Measurements from ENCODE around the gene COPZ2. TPM values are rescaled to one million over a fixed set of nuclear protein-coding genes. Genes with fewer than 3 reads are reported as not detected.
"Not testable (repeated sequence)": the region's sequence is repeated elsewhere in the genome, so short reads cannot be mapped to it uniquely, and the experiment has no call there.

COPZ2 gene
- total RNA-seq, 1 experiment from 2014 or later: 0.32 TPM

GRCh38 chr17:48012654-48013053, 24.9 kb downstream of the COPZ2 start:
- Histone ChIP-seq H3K4me3 (no peak overlapping the region), H3K27me3 (no peaks in the 10 kb centered on the region), H3K9me3 (replicated peaks) (no peaks in the 10 kb centered on the region), H3K4me1 (peaks cover 22% of the 10 kb centered on the region), H3K27ac (no peak overlapping the region), H3K36me3 (no peaks in the 10 kb centered on the region)
- no peak for DNase-seq

- peak; percentile 68 to 75 for DNase-seq
- H3K36me3 ChIP-seq: no peaks in the 10 kb centered on the region
- peak overlapping the region; percentile 11; the same call in 1 of the 2 replicates for H3K27ac ChIP-seq
- no peaks in the 10 kb centered on the region for H3K9me3 ChIP-seq (replicated peaks)
- peak overlapping the region; percentile 53 for H3K4me3 ChIP-seq
- H3K4me1 ChIP-seq: peaks cover 22% of the 10 kb centered on the region
- no peaks in the 10 kb centered on the region for H3K27me3 ChIP-seq
Observed at GRCh38 chr17:48012151-48012520, 25.5 kb downstream of the COPZ2 start.

- DNase-seq: peak; percentile 59 to 74
- Histone ChIP-seq H3K4me3 (peak overlapping the region; percentile 53), H3K9me3 (replicated peaks) (no peaks in the 10 kb centered on the region), H3K4me1 (peaks cover 21% of the 10 kb centered on the region), H3K27ac (peak overlapping the region; percentile 11; the same call in 1 of the 2 replicates), H3K27me3 (no peaks in the 10 kb centered on the region), H3K36me3 (no peaks in the 10 kb centered on the region)
Observed at GRCh38 chr17:48011405-48012150, 26.0 kb downstream of the COPZ2 start.

GRCh38 chr17:48010193-48010592, 27.4 kb downstream of the COPZ2 start:
- H3K27ac ChIP-seq: no peak overlapping the region

GRCh38 chr17:48006936-48007709, 30.5 kb downstream of the COPZ2 start:
- no peak for DNase-seq
- Histone ChIP-seq H3K4me1 (peaks cover 41% of the 10 kb centered on the region), H3K9me3 (replicated peaks) (no peaks in the 10 kb centered on the region), H3K36me3 (no peaks in the 10 kb centered on the region), H3K27ac (no peak overlapping the region), H3K27me3 (no peaks in the 10 kb centered on the region), H3K4me3 (no peak overlapping the region)

More at GRCh38 chr17:48010193-48010592, 27.4 kb downstream of the COPZ2 start:
- Histone ChIP-seq H3K4me1 (peaks cover 28% of the 10 kb centered on the region), H3K27me3 (no peaks in the 10 kb centered on the region), H3K4me3 (no peak overlapping the region), H3K36me3 (no peaks in the 10 kb centered on the region), H3K9me3 (replicated peaks) (no peaks in the 10 kb centered on the region)
- no peak for DNase-seq

- no peak overlapping the region for H3K27ac ChIP-seq
- H3K9me3 ChIP-seq (replicated peaks): no peaks in the 10 kb centered on the region
- H3K4me3 ChIP-seq: no peak overlapping the region
- H3K36me3 ChIP-seq: no peaks in the 10 kb centered on the region
- H3K27me3 ChIP-seq: no peaks in the 10 kb centered on the region
- DNase-seq: no peak
- peaks cover 50% of the 10 kb centered on the region for H3K4me1 ChIP-seq
Observed at GRCh38 chr17:48004983-48005382, 32.6 kb downstream of the COPZ2 start.

GRCh38 chr17:48003417-48004151, 34.0 kb downstream of the COPZ2 start:
- peak overlapping the region; percentile 98 for H3K27ac ChIP-seq
- H3K36me3 ChIP-seq: no peaks in the 10 kb centered on the region
- H3K4me3 ChIP-seq: no peak overlapping the region
- H3K4me1 ChIP-seq: peaks cover 50% of the 10 kb centered on the region
- no peaks in the 10 kb centered on the region for H3K9me3 ChIP-seq (replicated peaks)
- peak; percentile 58 to 75 for DNase-seq
- no peaks in the 10 kb centered on the region for H3K27me3 ChIP-seq

- no peaks in the 10 kb centered on the region for H3K27me3 ChIP-seq
- peak overlapping the region; percentile 98 for H3K27ac ChIP-seq
- H3K36me3 ChIP-seq: no peaks in the 10 kb centered on the region
- no peaks in the 10 kb centered on the region for H3K9me3 ChIP-seq (replicated peaks)
- DNase-seq: peak; percentile 76 to 80
- H3K4me3 ChIP-seq: peak overlapping the region; percentile 3
- H3K4me1 ChIP-seq: peaks cover 52% of the 10 kb centered on the region
Observed at GRCh38 chr17:48002916-48003416, 34.6 kb downstream of the COPZ2 start.

- DNase-seq: peak; percentile 77 to 92
- Histone ChIP-seq H3K27me3 (no peaks in the 10 kb centered on the region), H3K36me3 (no peaks in the 10 kb centered on the region), H3K27ac (peak overlapping the region; percentile 98), H3K4me3 (peak overlapping the region; percentile 3), H3K9me3 (replicated peaks) (no peaks in the 10 kb centered on the region), H3K4me1 (peaks cover 58% of the 10 kb centered on the region)
Observed at GRCh38 chr17:48002266-48002915, 35.2 kb downstream of the COPZ2 start.

- not testable (repeated sequence) for DNase-seq; H3K27me3 ChIP-seq; H3K4me3 ChIP-seq; H3K9me3 ChIP-seq (replicated peaks); H3K36me3 ChIP-seq
- H3K27ac ChIP-seq: peak overlapping the region; percentile 98
- peaks cover 61% of the 10 kb centered on the region for H3K4me1 ChIP-seq
Observed at GRCh38 chr17:48001657-48002056, 35.9 kb downstream of the COPZ2 start.

GRCh38 chr17:48001197-48001596, 36.4 kb downstream of the COPZ2 start:
- Histone ChIP-seq H3K4me1 (peaks cover 59% of the 10 kb centered on the region), H3K36me3 (no peaks in the 10 kb centered on the region), H3K4me3 (no peak overlapping the region), H3K9me3 (replicated peaks) (no peaks in the 10 kb centered on the region), H3K27me3 (no peaks in the 10 kb centered on the region), H3K27ac (peak overlapping the region; percentile 98; the same call in 1 of the 2 replicates)
- DNase-seq: no peak

- no peaks in the 10 kb centered on the region for H3K9me3 ChIP-seq (replicated peaks)
- no peak overlapping the region for H3K27ac ChIP-seq
- no peak overlapping the region for H3K4me3 ChIP-seq
- no peaks in the 10 kb centered on the region for H3K27me3 ChIP-seq
- peaks cover 43% of the 10 kb centered on the region for H3K4me1 ChIP-seq
- no peak for DNase-seq
- H3K36me3 ChIP-seq: no peaks in the 10 kb centered on the region
Observed at GRCh38 chr17:47999582-47999981, 38.0 kb downstream of the COPZ2 start.

GRCh38 chr17:47998044-47998443, 39.6 kb downstream of the COPZ2 start:
- Histone ChIP-seq H3K4me1 (peaks cover 30% of the 10 kb centered on the region), H3K27me3 (no peaks in the 10 kb centered on the region), H3K36me3 (no peaks in the 10 kb centered on the region), H3K4me3 (no peak overlapping the region), H3K27ac (peak overlapping the region; percentile 59), H3K9me3 (replicated peaks) (no peaks in the 10 kb centered on the region)
- no peak for DNase-seq

GRCh38 chr17:47997586-47997985, 40.0 kb downstream of the COPZ2 start:
- Histone ChIP-seq H3K4me3 (no peak overlapping the region), H3K36me3 (no peaks in the 10 kb centered on the region), H3K27ac (peak overlapping the region; percentile 59), H3K27me3 (no peaks in the 10 kb centered on the region), H3K9me3 (replicated peaks) (no peaks in the 10 kb centered on the region), H3K4me1 (peaks cover 31% of the 10 kb centered on the region)
- DNase-seq: peak; percentile 50 to 75
